B cell (primary cell): Measurements from ENCODE around the gene TNNI3K.

Experiments
- EZH2 ChIP-seq: IDR thresholded peaks from 2 replicates; pipeline ENCODE4 v1.6.1; 2012; ENCODE audit warnings: borderline replicate concordance, low read depth, mild to moderate bottlenecking, moderate library complexity, low read length; ENCODE audit not compliant: insufficient read depth, poor library complexity, severe bottlenecking
- TF ChIP-seq, protein P1 (sequence below): fragments of 200-600 bp; IDR thresholded peaks from one replicate; pipeline ENCODE4 v1.8.0; 2022; ENCODE audit warnings: antibody characterized with exemption, mild to moderate bottlenecking

DNA sequence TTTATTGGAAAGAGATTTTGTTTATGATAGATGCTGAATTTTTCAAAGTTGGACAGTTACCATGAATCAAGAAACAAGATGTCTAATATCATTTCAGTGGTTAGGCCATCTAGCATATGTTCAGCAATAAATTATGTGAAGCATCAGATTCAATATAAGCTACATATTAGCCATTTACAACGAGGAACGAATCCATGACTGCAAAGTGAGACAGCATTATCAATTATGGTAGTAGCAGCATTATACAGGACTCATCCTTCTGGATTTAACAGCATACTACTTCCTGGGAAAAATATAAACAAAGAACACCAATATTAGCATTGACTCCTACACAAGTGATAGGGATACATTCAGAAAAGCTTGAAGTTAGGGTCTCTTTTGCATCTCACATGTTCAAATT, 218.1 kb downstream of the TNNI3K start:
- TF ChIP-seq, protein P1, sequence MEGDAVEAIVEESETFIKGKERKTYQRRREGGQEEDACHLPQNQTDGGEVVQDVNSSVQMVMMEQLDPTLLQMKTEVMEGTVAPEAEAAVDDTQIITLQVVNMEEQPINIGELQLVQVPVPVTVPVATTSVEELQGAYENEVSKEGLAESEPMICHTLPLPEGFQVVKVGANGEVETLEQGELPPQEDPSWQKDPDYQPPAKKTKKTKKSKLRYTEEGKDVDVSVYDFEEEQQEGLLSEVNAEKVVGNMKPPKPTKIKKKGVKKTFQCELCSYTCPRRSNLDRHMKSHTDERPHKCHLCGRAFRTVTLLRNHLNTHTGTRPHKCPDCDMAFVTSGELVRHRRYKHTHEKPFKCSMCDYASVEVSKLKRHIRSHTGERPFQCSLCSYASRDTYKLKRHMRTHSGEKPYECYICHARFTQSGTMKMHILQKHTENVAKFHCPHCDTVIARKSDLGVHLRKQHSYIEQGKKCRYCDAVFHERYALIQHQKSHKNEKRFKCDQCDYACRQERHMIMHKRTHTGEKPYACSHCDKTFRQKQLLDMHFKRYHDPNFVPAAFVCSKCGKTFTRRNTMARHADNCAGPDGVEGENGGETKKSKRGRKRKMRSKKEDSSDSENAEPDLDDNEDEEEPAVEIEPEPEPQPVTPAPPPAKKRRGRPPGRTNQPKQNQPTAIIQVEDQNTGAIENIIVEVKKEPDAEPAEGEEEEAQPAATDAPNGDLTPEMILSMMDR = no peak
- TF ChIP-seq EZH2 = no peak
